SU-DHL-6 (cell line): ENCODE results near the gene OXLD1.

ENCODE experiments used
- CTCF ChIP-seq: fragments of 200-600 bp; sonication (generic); IDR thresholded peaks from one replicate; pipeline ENCODE4 v1.5.1; 2017; ENCODE audit warnings: antibody characterized with exemption, mild to moderate bottlenecking, low read length, moderate library complexity; ENCODE audit not compliant: insufficient read depth, poor library complexity, severe bottlenecking
- EZH2phosphoT487 ChIP-seq: fragments of 200-600 bp; sonication (generic), shearing (Covaris generic); conservative IDR thresholded peaks from 2 replicates; pipeline ENCODE4 v1.6.1; 2018; ENCODE audit warnings: mild to moderate bottlenecking, antibody characterized with exemption, low read length, moderate library complexity, mixed read lengths

GRCh38 chr17:81683208-81683583 lies 16.8 kb upstream of the OXLD1 start:
- no peak for TF ChIP-seq CTCF
- TF ChIP-seq EZH2phosphoT487: no peak
